Esophagus squamous epithelium (tissue), 5 donors: Measurements from ENCODE around the gene SYTL5. TPM values are rescaled to one million over a fixed set of nuclear protein-coding genes. Genes with fewer than 3 reads are reported as not detected.
A peak's percentile ranks its signal among the peaks of the same experiment; 100 is the strongest.

Source experiments
- DNase-seq: peaks from one replicate; lab custom pipeline; 2025; lab: John Stamatoyannopoulos, UW
- H3K27ac ChIP-seq, 4 donors: fragments of 200-600 bp; sonication (generic); one replicate each; pipeline ENCODE4 v1.5.1; 2016 to 2019; ENCODE audit warnings: mild to moderate bottlenecking in 1 of 4
- H3K27me3 ChIP-seq, 4 donors: fragments of 200-600 bp; sonication (generic); 1 replicate in 3 of 4; 2 replicates in 1 of 4; pipeline versions ENCODE4 v1.5.1 to v1.6.0; 2017 to 2021; ENCODE audit warnings: antibody characterized with exemption in 1 of 4
- H3K36me3 ChIP-seq, 3 donors: fragments of 200-600 bp; sonication (generic); one replicate each; pipeline ENCODE4 v1.5.1; 2016 to 2019
- H3K4me1 ChIP-seq, 3 donors: fragments of 200-600 bp; sonication (generic); one replicate each; pipeline ENCODE4 v1.5.1; 2017 to 2019
- H3K4me3 ChIP-seq, 4 donors: fragments of 200-600 bp; sonication (generic); 1 replicate in 3 of 4; 2 replicates in 1 of 4; pipeline ENCODE4 v1.5.1; 2016 to 2019; ENCODE audit warnings: mild to moderate bottlenecking in 2 of 4, moderate library complexity in 1 of 4
- H3K9me3 ChIP-seq, 3 donors: fragments of 200-600 bp; sonication (generic); one replicate each; pipeline ENCODE4 v1.5.1; 2016 to 2019
- POLR2A ChIP-seq, 4 donors: fragments of 450-650 bp; IDR thresholded peaks; one replicate each; pipeline ENCODE4 v1.6.1; 2017; ENCODE audit warnings: antibody characterized with exemption in 4 of 4, mild to moderate bottlenecking in 4 of 4, moderate library complexity in 3 of 4
- WGBS, 2 donors: methylation state at CpG; one replicate each; pipeline ENCODE4 v1.1.5; 2018; 5-methylcytosine and 5-hydroxymethylcytosine counted together
- intact Hi-C: fragments of 100-400 bp; cut with DNase I; formaldehyde crosslinking; loops from one replicate; pipeline ENCODE4 v1.15.0; 2022
- total RNA-seq, 4 donors: library from RNA; depleted of rRNA; stranded (reverse); fragments of >200 nt; gene quantifications; one replicate each; pipeline ENCODE4 v1.1.0, GENCODE V29; 2016
- TF ChIP-seq, protein P1 (sequence below), 6 experiments: fragments of 450-650 bp in 4 of 6; fragments of 200-600 bp in 2 of 6; sonication (generic) in 2 of 6; IDR thresholded peaks; one replicate each; pipeline ENCODE4 v1.5.1; 2016 to 2019; ENCODE audit warnings: antibody characterized with exemption in 6 of 6, mild to moderate bottlenecking in 4 of 6, moderate library complexity in 4 of 6
- donor health status: DM: yes; HTN: yes; CAD: no.

The SYTL5 gene
- total RNA-seq, 4 donors from 2014 or later: 0.76 to 8.9 (median 4.8) TPM

DNA sequence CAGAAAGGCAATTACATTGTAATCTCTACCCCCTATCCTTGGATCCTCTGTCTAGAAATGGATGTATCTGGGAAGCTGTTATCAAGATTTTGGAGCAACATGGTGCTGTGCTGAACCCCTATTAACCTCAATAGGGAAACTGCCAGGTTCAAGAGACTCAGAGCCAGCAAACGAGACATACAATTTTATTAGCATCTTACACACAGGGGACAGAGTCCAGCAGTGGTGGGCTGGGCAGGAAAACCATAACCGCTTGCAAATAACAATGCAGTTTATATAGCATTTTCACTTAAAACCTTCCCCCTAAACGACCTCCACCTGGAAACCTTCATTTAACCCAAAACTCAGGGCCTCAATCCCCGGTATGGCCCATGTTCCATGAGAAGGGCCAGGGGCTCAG is 79.5 kb downstream of the SYTL5 start:
- WGBS, 2 donors: 47 to 80% methylated on average over 1 to 4 of the region's 4 CpGs
- no peak for DNase-seq
- peaks cover 0 to 11% (median 0%) of the 10 kb centered on the region in 3 donors for H3K4me1 ChIP-seq
- intact Hi-C loops: no loop called here
- H3K4me3 ChIP-seq: no peak overlapping the region
- H3K9me3 ChIP-seq: no peaks in the 10 kb centered on the region
- H3K27me3 ChIP-seq: no peaks in the 10 kb centered on the region
- no peaks in the 10 kb centered on the region for H3K36me3 ChIP-seq
- H3K27ac ChIP-seq: no peak overlapping the region
- TF ChIP-seq, protein P1, sequence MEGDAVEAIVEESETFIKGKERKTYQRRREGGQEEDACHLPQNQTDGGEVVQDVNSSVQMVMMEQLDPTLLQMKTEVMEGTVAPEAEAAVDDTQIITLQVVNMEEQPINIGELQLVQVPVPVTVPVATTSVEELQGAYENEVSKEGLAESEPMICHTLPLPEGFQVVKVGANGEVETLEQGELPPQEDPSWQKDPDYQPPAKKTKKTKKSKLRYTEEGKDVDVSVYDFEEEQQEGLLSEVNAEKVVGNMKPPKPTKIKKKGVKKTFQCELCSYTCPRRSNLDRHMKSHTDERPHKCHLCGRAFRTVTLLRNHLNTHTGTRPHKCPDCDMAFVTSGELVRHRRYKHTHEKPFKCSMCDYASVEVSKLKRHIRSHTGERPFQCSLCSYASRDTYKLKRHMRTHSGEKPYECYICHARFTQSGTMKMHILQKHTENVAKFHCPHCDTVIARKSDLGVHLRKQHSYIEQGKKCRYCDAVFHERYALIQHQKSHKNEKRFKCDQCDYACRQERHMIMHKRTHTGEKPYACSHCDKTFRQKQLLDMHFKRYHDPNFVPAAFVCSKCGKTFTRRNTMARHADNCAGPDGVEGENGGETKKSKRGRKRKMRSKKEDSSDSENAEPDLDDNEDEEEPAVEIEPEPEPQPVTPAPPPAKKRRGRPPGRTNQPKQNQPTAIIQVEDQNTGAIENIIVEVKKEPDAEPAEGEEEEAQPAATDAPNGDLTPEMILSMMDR (IDR thresholded peaks at IDR 0.05): no peak
- TF ChIP-seq POLR2A (IDR thresholded peaks at IDR 0.05): no peak

DNA sequence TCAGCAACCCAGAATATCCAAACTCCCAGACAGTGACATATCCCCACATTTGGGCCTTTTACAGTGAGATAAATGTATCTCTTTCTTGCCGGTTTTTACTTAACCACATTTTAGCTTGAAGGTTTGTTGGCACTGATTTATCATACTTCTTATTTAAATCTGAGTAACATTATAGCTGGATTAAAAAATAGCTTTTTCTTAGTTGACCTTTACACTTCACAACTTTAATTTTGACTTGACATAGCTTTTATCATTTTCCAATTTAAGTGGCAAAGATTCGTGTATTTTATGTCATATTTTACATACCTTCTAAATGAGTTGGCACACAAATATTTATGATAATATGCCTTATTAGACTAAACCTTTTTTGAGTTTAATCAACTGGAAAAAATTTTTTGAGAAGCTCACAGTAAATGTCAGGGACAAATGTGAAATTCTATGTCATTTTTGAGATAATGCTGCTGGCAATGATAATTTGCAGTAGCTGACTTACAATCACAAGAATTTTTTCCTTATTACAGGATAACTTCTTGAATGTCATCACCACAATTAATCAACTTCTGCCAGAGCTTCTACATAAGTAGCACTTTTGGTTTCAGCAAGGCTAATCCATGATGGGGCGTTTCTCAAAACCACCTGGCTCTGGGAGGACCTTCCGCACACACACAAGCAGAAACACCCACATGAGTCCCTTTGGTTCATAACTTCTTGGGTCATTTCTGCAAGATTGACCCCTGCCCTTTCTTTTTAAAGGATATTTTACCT is 80.3 kb downstream of the SYTL5 start:
- peaks cover 0 to 11% (median 0%) of the 10 kb centered on the region in 3 donors for H3K4me1 ChIP-seq
- no peak overlapping the region for H3K4me3 ChIP-seq
- peak overlapping the region in 2 of 4 donors; percentile 33 to 65 for H3K27ac ChIP-seq
- DNase-seq: no peak
- 56% methylated on average over 4 of the region's 4 CpGs for WGBS, 2 donors
- no peaks in the 10 kb centered on the region for H3K27me3 ChIP-seq
- TF ChIP-seq, protein P1 (IDR thresholded peaks at IDR 0.05): no peak
- no peak for TF ChIP-seq POLR2A (IDR thresholded peaks at IDR 0.05)
- intact Hi-C loops: no loop called here
- H3K36me3 ChIP-seq: no peaks in the 10 kb centered on the region
- H3K9me3 ChIP-seq: no peaks in the 10 kb centered on the region

DNA sequence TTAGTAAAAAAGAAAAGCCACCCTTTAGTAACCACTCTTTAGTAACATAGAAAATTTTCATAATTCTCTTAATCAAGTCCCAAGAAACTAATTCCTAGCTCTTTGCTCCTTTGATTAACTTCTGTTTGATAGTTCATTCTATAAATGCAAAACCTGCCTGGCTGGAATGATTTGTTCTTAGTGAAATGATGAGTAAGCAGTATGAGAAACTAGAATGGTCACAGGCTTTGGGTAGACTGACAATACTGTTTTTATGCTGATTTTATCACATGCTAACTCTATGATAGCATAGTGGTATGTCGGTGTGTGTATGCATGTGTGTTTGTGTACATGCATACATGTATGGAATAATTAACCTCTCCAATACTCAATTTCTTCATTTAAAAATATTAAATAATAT is 81.2 kb downstream of the SYTL5 start:
- H3K4me1 ChIP-seq: peaks cover 0 to 11% (median 0%) of the 10 kb centered on the region in 3 donors
- intact Hi-C loops: no loop called here
- 38 to 77% methylated on average over 1 of the region's 1 CpG for WGBS, 2 donors
- H3K27ac ChIP-seq: peak overlapping the region in 3 of 4 donors; percentile 4 to 65 (median 33)
- H3K36me3 ChIP-seq: no peaks in the 10 kb centered on the region
- H3K9me3 ChIP-seq: no peaks in the 10 kb centered on the region
- H3K27me3 ChIP-seq: no peaks in the 10 kb centered on the region
- no peak for DNase-seq
- TF ChIP-seq POLR2A (IDR thresholded peaks at IDR 0.05): no peak
- TF ChIP-seq, protein P1 (IDR thresholded peaks at IDR 0.05): no peak
- no peak overlapping the region for H3K4me3 ChIP-seq

DNA sequence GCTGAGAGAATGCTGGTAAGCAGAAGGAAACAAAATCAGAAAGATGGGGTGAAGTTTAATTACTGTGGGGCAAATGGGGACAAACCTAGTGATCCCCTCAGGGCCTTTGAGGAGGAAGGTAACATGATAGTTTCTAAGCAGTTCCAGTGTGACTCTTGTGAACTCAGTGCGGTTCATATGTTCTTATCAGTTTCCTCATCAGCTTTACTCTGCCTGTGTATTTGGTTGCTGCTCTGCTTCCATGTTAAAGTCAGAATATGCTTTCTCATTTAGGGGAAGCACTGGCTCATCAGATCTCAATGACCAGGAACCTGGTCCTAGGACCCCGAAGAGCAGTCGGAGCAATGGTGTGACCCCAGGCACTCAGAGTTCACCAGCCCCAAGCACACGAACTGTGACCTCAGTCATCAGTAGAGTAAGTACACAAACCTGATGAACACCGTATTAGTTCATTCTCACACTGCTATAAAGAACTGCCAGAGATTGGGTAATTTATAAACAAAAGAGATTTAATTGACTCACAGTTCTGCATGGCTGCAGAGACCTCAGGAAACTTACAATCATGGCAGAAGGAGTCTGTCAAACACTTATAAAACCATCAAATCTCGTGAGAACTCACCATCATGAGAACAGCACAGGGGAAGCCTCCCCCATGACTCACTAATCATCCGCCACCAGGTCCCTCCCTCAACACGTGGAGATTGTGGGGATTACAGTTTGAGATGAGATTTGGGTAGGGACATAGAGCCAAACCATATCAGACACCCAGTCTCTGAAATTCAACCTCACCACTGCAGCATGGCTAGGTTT is 83.0 kb downstream of the SYTL5 start:
- Histone ChIP-seq H3K27me3 (no peaks in the 10 kb centered on the region), H3K27ac (peak overlapping the region in 2 of 4 donors; percentile 10 to 21), H3K4me3 (no peak overlapping the region), H3K36me3 (no peaks in the 10 kb centered on the region), H3K9me3 (no peaks in the 10 kb centered on the region), H3K4me1 (peaks cover 0 to 11% (median 0%) of the 10 kb centered on the region in 3 donors)
- TF ChIP-seq, protein P1 (IDR thresholded peaks at IDR 0.05): no peak
- TF ChIP-seq POLR2A (IDR thresholded peaks at IDR 0.05): no peak
- intact Hi-C loops: no loop called here
- 56 to 57% methylated on average over 7 to 8 of the region's 8 CpGs for WGBS, 2 donors
- no peak for DNase-seq
